Mesendoderm (in vitro differentiated cells): Measurements from ENCODE around the gene CALN1.

ENCODE experiments used
- DNase-seq: peaks from one replicate; pipeline ENCODE4 v3.0.0; 2013
- H2AK5ac ChIP-seq: 2 replicates; pipeline ENCODE4 v1.6.1; 2013; ENCODE audit warnings: low read length, inconsistent platforms
- H2BK120ac ChIP-seq: 2 replicates; pipeline ENCODE4 v1.6.1; 2013; ENCODE audit warnings: low read depth, mild to moderate bottlenecking, low read length, moderate library complexity, mixed read lengths
- H2BK15ac ChIP-seq: replicated peaks from 2 replicates; pipeline ENCODE4 v1.6.1; 2013; ENCODE audit warnings: low read depth, mild to moderate bottlenecking, moderate library complexity
- H2BK5ac ChIP-seq: 2 replicates; pipeline ENCODE4 v1.6.1; 2013; ENCODE audit warnings: low read length, inconsistent platforms
- H3K18ac ChIP-seq: 2 replicates; pipeline ENCODE4 v1.6.1; 2013; ENCODE audit warnings: mild to moderate bottlenecking, low read length, mixed read lengths
- H3K23ac ChIP-seq: one replicate; pipeline ENCODE4 v1.6.1; 2013; ENCODE audit warnings: low read length
- H3K27ac ChIP-seq: 2 replicates; pipeline ENCODE4 v1.5.1; 2013; ENCODE audit warnings: low read depth, mild to moderate bottlenecking, inconsistent platforms, low read length, moderate library complexity
- H3K27me3 ChIP-seq: 2 replicates; pipeline ENCODE4 v1.6.1; 2013; ENCODE audit warnings: low read length, control low read depth, mild to moderate bottlenecking, inconsistent platforms; ENCODE audit not compliant: insufficient read depth, poor library complexity
- H3K36me3 ChIP-seq: 2 replicates; pipeline ENCODE4 v1.6.1; 2013; ENCODE audit warnings: low read length, inconsistent platforms; ENCODE audit not compliant: control insufficient read depth, insufficient read depth
- H3K4ac ChIP-seq: one replicate; pipeline ENCODE4 v1.6.1; 2013; ENCODE audit warnings: low read depth, mild to moderate bottlenecking, low read length, moderate library complexity
- H3K4me1 ChIP-seq: 2 replicates; pipeline ENCODE4 v1.6.1; 2013; ENCODE audit warnings: low read depth, low read length, inconsistent platforms; ENCODE audit not compliant: control insufficient read depth
- H3K4me2 ChIP-seq: 2 replicates; pipeline ENCODE4 v1.6.1; 2013; ENCODE audit warnings: low read length
- H3K4me3 ChIP-seq: 2 replicates; pipeline ENCODE4 v1.5.1; 2013; ENCODE audit warnings: mild to moderate bottlenecking, low read length
- H3K56ac ChIP-seq: one replicate; pipeline ENCODE4 v1.6.1; 2013; ENCODE audit warnings: low read length
- H3K79me1 ChIP-seq: 2 replicates; pipeline ENCODE4 v1.6.1; 2013; ENCODE audit warnings: low read length, inconsistent platforms
- H3K79me2 ChIP-seq: 2 replicates; pipeline ENCODE4 v1.6.1; 2013; ENCODE audit warnings: mild to moderate bottlenecking, low read length; ENCODE audit not compliant: control insufficient read depth, insufficient read depth
- H3K9ac ChIP-seq: 2 replicates; pipeline ENCODE4 v1.6.1; 2013; ENCODE audit warnings: low read length, inconsistent platforms
- H4K5ac ChIP-seq: one replicate; pipeline ENCODE4 v1.6.1; 2013; ENCODE audit warnings: low read length
- H4K8ac ChIP-seq: one replicate; pipeline ENCODE4 v1.6.1; 2013; ENCODE audit warnings: low read depth, mild to moderate bottlenecking, control low read depth, low read length, moderate library complexity
- WGBS: extraction: QIAGEN DNeasy Blood & Tissue Kit; methylation state at CpG from one replicate; pipeline ENCODE4 v1.1.7; 2013; ENCODE audit warnings: low lambda C conversion rate, missing lambda C conversion rate; ENCODE audit not compliant: insufficient coverage; ENCODE audit errors: extremely low coverage; 5-methylcytosine and 5-hydroxymethylcytosine counted together

CALN1 gene

DNA sequence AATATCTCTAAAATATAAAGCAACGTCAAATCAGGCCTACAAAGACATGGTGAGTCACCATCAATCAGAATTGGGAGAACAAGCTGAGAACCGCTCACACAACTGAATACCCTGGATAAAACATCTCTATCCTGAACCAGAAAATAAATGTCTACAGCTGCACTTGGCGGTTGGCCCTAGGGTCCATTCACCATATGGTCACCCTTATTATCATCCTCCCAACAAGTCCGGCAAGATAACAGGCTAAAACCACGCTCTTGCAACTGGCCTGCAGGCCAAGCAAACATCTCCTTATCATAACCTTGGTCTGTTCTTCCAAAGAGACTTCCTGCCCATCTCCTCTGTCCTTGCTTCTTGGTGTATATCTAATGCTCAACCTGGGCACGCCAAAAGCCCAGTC, 310.7 kb downstream of the CALN1 start:
- H2BK15ac ChIP-seq, result no peak overlapping the region
- no peak overlapping the region for H3K4me3 ChIP-seq
- H3K79me1 ChIP-seq, result no peaks in the 10 kb centered on the region
- H3K18ac ChIP-seq, result no peak overlapping the region
- H4K8ac ChIP-seq, result no peak overlapping the region
- WGBS, result no CpG with 5 or more reads among the region's 6 CpGs
- no peaks in the 10 kb centered on the region for H3K27me3 ChIP-seq
- no peak overlapping the region for H3K4ac ChIP-seq
- no peaks in the 10 kb centered on the region for H3K79me2 ChIP-seq
- no peak overlapping the region for H2AK5ac ChIP-seq
- H4K5ac ChIP-seq, result no peak overlapping the region
- no peak overlapping the region for H3K9ac ChIP-seq
- H3K4me2 ChIP-seq, result no peak overlapping the region
- H3K56ac ChIP-seq, result no peak overlapping the region
- H3K27ac ChIP-seq, result no peak overlapping the region
- DNase-seq, result no peak
- no peak overlapping the region for H2BK120ac ChIP-seq
- no peaks in the 10 kb centered on the region for H3K36me3 ChIP-seq
- H2BK5ac ChIP-seq, result no peak overlapping the region
- no peak overlapping the region for H3K23ac ChIP-seq
- no peaks in the 10 kb centered on the region for H3K4me1 ChIP-seq

DNA sequence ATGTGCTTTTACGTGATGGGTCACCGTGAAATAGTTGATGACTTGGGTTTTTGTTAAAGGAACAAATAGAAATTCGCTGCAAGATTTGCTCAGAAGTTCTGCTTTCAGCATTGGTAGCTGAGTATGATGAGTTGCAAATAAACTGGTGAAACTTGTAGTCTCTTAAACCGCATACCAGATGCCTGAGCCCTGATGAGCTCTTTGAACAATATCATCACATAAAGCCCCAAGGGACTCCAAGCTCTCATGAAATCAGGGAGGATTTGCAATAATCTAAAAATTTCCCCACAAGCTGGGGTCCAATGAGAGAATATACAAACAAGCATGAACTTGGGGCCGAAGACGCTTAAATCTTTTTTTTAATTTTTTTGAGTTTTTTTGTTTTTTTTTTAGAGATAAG, 312.4 kb downstream of the CALN1 start:
- H3K79me1 ChIP-seq, result no peaks in the 10 kb centered on the region
- no peak overlapping the region for H2BK15ac ChIP-seq
- H4K5ac ChIP-seq, result no peak overlapping the region
- H3K18ac ChIP-seq, result no peak overlapping the region
- no peaks in the 10 kb centered on the region for H3K36me3 ChIP-seq
- H2BK5ac ChIP-seq, result no peak overlapping the region
- no peak overlapping the region for H3K4me3 ChIP-seq
- no peak overlapping the region for H3K23ac ChIP-seq
- no peaks in the 10 kb centered on the region for H3K4me1 ChIP-seq
- H3K9ac ChIP-seq, result no peak overlapping the region
- no peaks in the 10 kb centered on the region for H3K27me3 ChIP-seq
- no peak overlapping the region for H3K4ac ChIP-seq
- no peak overlapping the region for H2AK5ac ChIP-seq
- no peak overlapping the region for H3K27ac ChIP-seq
- H2BK120ac ChIP-seq, result no peak overlapping the region
- no peaks in the 10 kb centered on the region for H3K79me2 ChIP-seq
- no peak overlapping the region for H4K8ac ChIP-seq
- no peak overlapping the region for H3K56ac ChIP-seq
- no CpG with 5 or more reads among the region's 6 CpGs for WGBS
- no peak overlapping the region for H3K4me2 ChIP-seq
- DNase-seq, result no peak

DNA sequence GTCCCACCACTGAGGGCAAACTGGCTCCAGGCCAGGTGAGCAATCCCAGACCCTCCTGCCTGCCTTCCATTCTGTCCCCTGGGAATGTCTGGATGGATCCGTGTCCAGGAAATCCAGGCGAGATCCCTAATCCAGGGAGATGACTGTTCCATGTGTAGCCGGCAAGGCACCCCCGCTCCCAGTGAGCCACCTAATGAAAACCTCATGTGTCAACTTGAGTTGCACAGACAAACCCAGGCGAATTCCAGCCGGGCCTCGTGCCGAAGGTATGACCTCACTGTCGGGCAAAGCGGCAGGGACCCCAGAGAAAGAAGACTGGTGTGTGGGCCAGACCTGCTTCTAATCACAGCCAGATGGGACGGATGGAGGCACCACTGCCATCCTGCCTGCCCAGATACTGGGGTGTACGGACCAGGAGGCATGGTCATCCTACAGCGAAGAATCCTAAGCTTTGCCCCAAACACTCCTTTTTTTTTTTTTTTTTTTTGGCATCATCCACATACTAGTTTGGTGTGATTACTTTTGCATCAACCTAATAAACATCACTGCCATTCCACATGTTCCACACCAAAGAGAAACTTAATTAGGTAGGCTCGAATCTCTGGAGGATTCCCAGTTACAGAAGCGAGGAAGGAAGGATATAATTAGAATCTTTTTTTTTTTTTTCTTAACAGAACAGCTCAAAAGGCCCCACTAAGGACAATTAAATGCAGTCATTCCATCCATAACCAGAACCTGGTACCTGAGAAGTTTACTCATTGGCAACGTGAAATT, 313.1 kb downstream of the CALN1 start:
- WGBS, result no CpG with 5 or more reads among the region's 16 CpGs
- DNase-seq, result no peak
- no peak overlapping the region for H3K4me2 ChIP-seq
- no peak overlapping the region for H4K5ac ChIP-seq
- H3K4ac ChIP-seq, result no peak overlapping the region
- H3K9ac ChIP-seq, result no peak overlapping the region
- no peaks in the 10 kb centered on the region for H3K79me1 ChIP-seq
- H3K36me3 ChIP-seq, result no peaks in the 10 kb centered on the region
- no peak overlapping the region for H2AK5ac ChIP-seq
- no peak overlapping the region for H2BK120ac ChIP-seq
- no peak overlapping the region for H2BK5ac ChIP-seq
- no peak overlapping the region for H3K18ac ChIP-seq
- H3K79me2 ChIP-seq, result no peaks in the 10 kb centered on the region
- H3K4me3 ChIP-seq, result no peak overlapping the region
- H3K56ac ChIP-seq, result no peak overlapping the region
- no peak overlapping the region for H2BK15ac ChIP-seq
- no peak overlapping the region for H3K27ac ChIP-seq
- H3K27me3 ChIP-seq, result no peaks in the 10 kb centered on the region
- H4K8ac ChIP-seq, result no peak overlapping the region
- H3K4me1 ChIP-seq, result no peaks in the 10 kb centered on the region
- H3K23ac ChIP-seq, result peak overlapping the region; percentile 9

DNA sequence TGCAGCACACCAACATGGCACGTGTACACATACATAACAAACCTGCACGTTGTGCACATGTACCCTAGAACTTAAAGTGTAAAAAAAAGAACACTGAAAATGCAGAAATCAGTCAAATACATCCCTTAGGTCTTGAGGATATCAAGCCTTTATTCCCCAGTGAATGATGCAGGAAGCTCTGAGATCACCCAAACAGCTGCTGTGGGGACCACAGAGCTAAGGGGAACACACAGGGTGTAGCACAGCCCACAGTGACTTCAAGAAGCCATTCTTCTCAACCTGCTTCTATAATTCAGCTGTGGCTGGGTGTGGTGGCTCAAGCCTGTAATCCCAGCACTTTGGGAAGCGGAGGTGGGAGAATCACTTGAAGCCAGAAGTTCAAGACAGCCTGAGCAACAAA, 314.9 kb downstream of the CALN1 start:
- H3K36me3 ChIP-seq, result no peaks in the 10 kb centered on the region
- H3K4ac ChIP-seq, result no peak overlapping the region
- no peaks in the 10 kb centered on the region for H3K79me2 ChIP-seq
- no peak overlapping the region for H2AK5ac ChIP-seq
- WGBS, result no CpG with 5 or more reads among the region's 3 CpGs
- H3K4me2 ChIP-seq, result no peak overlapping the region
- no peak overlapping the region for H2BK5ac ChIP-seq
- no peak overlapping the region for H2BK120ac ChIP-seq
- no peak overlapping the region for H3K4me3 ChIP-seq
- H3K9ac ChIP-seq, result no peak overlapping the region
- H3K23ac ChIP-seq, result no peak overlapping the region
- no peaks in the 10 kb centered on the region for H3K4me1 ChIP-seq
- no peaks in the 10 kb centered on the region for H3K27me3 ChIP-seq
- DNase-seq, result no peak
- no peak overlapping the region for H3K27ac ChIP-seq
- H3K79me1 ChIP-seq, result no peaks in the 10 kb centered on the region
- H3K56ac ChIP-seq, result no peak overlapping the region
- no peak overlapping the region for H4K8ac ChIP-seq
- no peak overlapping the region for H2BK15ac ChIP-seq
- H3K18ac ChIP-seq, result no peak overlapping the region
- H4K5ac ChIP-seq, result no peak overlapping the region

DNA sequence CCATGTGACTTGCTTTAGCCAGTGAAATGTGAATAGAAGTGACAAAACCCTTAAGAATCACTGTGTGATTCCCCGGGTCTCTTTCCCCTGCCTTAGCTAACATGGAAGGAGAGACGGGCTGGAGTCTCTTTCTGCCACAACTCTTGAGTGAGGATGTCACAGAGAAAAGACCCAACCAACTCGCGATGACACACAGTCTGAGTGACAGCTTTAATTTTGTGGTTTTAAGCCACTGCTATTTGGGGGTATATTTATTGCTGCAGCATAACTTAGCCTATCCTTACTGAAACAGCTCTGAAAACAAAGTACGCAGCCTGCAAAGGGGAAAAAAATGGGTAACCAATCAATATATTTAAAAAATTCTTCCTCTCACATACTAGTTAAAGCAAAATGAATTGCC, 319.4 kb downstream of the CALN1 start:
- no CpG with 5 or more reads among the region's 5 CpGs for WGBS

DNA sequence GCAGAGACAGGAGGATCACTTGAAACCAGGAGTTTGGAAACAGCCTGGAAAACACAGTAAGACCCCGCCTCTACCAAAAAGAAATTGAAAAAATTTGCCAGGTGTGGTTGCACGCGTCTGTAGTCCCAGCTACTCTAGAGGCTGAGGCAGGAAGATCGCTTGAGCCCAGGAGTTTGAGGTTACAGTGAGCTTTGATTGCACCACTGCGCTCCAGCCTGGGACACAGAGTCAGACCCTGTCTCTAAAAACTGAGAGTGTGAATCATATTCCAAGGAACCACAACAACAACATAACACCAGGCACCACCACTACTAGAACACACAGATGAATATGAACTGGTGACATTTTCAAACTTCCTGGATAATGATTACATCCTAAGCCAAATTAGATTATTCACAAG, 324.2 kb downstream of the CALN1 start:
- WGBS, result no CpG with 5 or more reads among the region's 5 CpGs
- Histone ChIP-seq H3K4ac (no peak overlapping the region), H2AK5ac (no peak overlapping the region), H3K79me2 (no peaks in the 10 kb centered on the region), H3K4me1 (no peaks in the 10 kb centered on the region), H2BK5ac (no peak overlapping the region), H4K5ac (no peak overlapping the region), H3K27me3 (no peaks in the 10 kb centered on the region), H3K9ac (no peak overlapping the region), H3K79me1 (no peaks in the 10 kb centered on the region), H3K56ac (no peak overlapping the region), H2BK120ac (no peak overlapping the region), H3K23ac (no peak overlapping the region), H3K18ac (no peak overlapping the region), H3K36me3 (no peaks in the 10 kb centered on the region), H4K8ac (no peak overlapping the region), H3K4me2 (no peak overlapping the region), H3K27ac (no peak overlapping the region), H3K4me3 (no peak overlapping the region), H2BK15ac (no peak overlapping the region)
- no peak for DNase-seq

More for the DNA sequence above, 319.4 kb downstream of the CALN1 start:
- Histone ChIP-seq H2BK5ac (no peak overlapping the region), H3K56ac (no peak overlapping the region), H3K79me2 (no peaks in the 10 kb centered on the region), H3K4ac (no peak overlapping the region), H2BK120ac (no peak overlapping the region), H3K23ac (no peak overlapping the region), H3K4me3 (no peak overlapping the region), H2AK5ac (no peak overlapping the region), H4K8ac (no peak overlapping the region), H3K4me1 (no peaks in the 10 kb centered on the region), H3K27me3 (no peaks in the 10 kb centered on the region), H4K5ac (no peak overlapping the region), H3K36me3 (no peaks in the 10 kb centered on the region), H2BK15ac (no peak overlapping the region), H3K4me2 (no peak overlapping the region), H3K18ac (no peak overlapping the region), H3K27ac (no peak overlapping the region), H3K9ac (no peak overlapping the region), H3K79me1 (no peaks in the 10 kb centered on the region)
- DNase-seq, result no peak
